HEK293T (cell line): ENCODE results near the gene MARK2.

Source experiments
- BHLHE40 ChIP-seq: fragments of 450-650 bp; IDR thresholded peaks from 2 replicates; pipeline ENCODE4 v1.6.1; 2016; ENCODE audit warnings: mild to moderate bottlenecking, moderate library complexity, borderline replicate concordance
- ELF4 ChIP-seq: fragments of 450-650 bp; IDR thresholded peaks from 2 replicates; pipeline ENCODE4 v1.6.1; 2017; ENCODE audit warnings: antibody characterized with exemption
- FOXA1 ChIP-seq: fragments of 450-650 bp; IDR thresholded peaks from 2 replicates; pipeline ENCODE4 v1.6.1; 2016; ENCODE audit warnings: mild to moderate bottlenecking
- FOXM1 ChIP-seq: fragments of 450-650 bp; IDR thresholded peaks from 2 replicates; pipeline ENCODE4 v1.6.1; 2017; ENCODE audit warnings: mild to moderate bottlenecking, borderline replicate concordance
- NFRKB ChIP-seq: fragments of 450-650 bp; IDR thresholded peaks from 2 replicates; pipeline ENCODE4 v1.6.1; 2016; ENCODE audit warnings: mild to moderate bottlenecking, moderate library complexity
- SP1 ChIP-seq: fragments of 450-650 bp; IDR thresholded peaks from 2 replicates; pipeline ENCODE4 v1.6.1; 2017
- TARDBP ChIP-seq: fragments of 450-650 bp; IDR thresholded peaks from 2 replicates; pipeline ENCODE4 v1.6.1; 2016
- TF ChIP-seq, protein P1 (sequence below): fragments of 450-650 bp; IDR thresholded peaks from 2 replicates; pipeline ENCODE4 v1.6.1; 2016

DNA sequence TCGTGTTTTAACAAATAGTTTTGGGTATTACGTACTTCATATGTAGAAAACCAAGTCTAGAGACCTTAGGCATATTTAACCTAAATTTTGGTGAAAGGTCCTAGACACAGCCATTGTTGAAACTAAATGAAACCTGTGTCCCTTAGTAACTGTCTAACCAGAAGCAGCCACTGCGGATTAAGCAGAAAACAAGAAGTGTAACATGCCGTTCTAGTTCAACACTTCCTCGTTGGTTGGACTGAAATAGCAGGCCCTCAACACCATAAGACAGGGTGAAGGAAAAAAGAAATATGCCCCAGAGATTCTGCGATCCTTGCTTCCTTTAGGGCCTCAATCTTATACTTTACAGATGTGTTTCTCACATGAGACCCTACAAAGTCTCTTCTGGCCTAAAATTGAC, 101.9 kb downstream of the MARK2 start:
- TF ChIP-seq TARDBP (no peak), NFRKB (no peak), SP1 (no peak), FOXM1 (no peak), BHLHE40 (no peak), ELF4 (no peak), FOXA1 (no peak)
- TF ChIP-seq, protein P1, sequence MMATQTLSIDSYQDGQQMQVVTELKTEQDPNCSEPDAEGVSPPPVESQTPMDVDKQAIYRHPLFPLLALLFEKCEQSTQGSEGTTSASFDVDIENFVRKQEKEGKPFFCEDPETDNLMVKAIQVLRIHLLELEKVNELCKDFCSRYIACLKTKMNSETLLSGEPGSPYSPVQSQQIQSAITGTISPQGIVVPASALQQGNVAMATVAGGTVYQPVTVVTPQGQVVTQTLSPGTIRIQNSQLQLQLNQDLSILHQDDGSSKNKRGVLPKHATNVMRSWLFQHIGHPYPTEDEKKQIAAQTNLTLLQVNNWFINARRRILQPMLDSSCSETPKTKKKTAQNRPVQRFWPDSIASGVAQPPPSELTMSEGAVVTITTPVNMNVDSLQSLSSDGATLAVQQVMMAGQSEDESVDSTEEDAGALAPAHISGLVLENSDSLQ = no peak
